ENCODE results near the gene AMPD3. TPM values are rescaled to one million over a fixed set of nuclear protein-coding genes. Genes with fewer than 3 reads are reported as not detected.
A peak's percentile ranks its signal among the peaks of the same experiment; 100 is the strongest.

Gene AMPD3
- total RNA-seq, 4 donors from 2014 or later, result 104 to 185 (median 112) TPM

DNA sequence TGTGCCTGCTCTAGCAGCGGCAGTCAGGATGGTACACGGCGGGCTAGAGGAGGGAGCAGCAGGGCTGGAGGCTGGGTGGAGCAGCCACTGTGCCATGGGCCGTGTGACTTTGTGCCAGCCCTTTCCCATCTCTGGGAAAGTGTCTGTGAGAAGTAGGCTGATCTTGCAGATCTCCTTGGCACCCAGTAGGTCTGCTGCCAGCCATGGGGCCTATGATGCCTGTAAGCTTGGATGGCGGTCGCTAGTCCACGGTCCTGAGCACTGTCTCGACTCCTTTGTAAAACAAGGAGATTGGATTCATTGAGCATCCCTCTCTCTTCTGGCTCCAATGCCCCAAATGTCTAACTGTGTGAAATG, 22.6 kb downstream of the AMPD3 start:
- Histone ChIP-seq H3K36me3 (peaks cover 0 to 70% of the 10 kb centered on the region in 2 donors), H3K4me3 (no peak overlapping the region), H3K27ac (peak overlapping the region in 3 of 4 donors; percentile 51 to 63 (median 61)), H3K4me1 (peaks cover 13 to 58% of the 10 kb centered on the region in 2 donors), H3K27me3 (no peaks in the 10 kb centered on the region), H3K9me3 (no peaks in the 10 kb centered on the region)
- TF ChIP-seq, protein P1, sequence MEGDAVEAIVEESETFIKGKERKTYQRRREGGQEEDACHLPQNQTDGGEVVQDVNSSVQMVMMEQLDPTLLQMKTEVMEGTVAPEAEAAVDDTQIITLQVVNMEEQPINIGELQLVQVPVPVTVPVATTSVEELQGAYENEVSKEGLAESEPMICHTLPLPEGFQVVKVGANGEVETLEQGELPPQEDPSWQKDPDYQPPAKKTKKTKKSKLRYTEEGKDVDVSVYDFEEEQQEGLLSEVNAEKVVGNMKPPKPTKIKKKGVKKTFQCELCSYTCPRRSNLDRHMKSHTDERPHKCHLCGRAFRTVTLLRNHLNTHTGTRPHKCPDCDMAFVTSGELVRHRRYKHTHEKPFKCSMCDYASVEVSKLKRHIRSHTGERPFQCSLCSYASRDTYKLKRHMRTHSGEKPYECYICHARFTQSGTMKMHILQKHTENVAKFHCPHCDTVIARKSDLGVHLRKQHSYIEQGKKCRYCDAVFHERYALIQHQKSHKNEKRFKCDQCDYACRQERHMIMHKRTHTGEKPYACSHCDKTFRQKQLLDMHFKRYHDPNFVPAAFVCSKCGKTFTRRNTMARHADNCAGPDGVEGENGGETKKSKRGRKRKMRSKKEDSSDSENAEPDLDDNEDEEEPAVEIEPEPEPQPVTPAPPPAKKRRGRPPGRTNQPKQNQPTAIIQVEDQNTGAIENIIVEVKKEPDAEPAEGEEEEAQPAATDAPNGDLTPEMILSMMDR (IDR thresholded peaks at IDR 0.05 in 4 of 5, conservative IDR thresholded peaks at IDR 0.05 in 1 of 5), result no peak
- TF ChIP-seq POLR2A (IDR thresholded peaks at IDR 0.05), result no peak
- intact Hi-C loops (cut with DNase I; ENCODE audit: low total_unique reads), result no loop called here
- in situ Hi-C loops (cut with MboI; ENCODE audit: low sequenced_read_pairs in 4 of 4), result no loop called here
- ATAC-seq (no peak), DNase-seq (peak in 1 of 2 donors; percentile 11)

DNA sequence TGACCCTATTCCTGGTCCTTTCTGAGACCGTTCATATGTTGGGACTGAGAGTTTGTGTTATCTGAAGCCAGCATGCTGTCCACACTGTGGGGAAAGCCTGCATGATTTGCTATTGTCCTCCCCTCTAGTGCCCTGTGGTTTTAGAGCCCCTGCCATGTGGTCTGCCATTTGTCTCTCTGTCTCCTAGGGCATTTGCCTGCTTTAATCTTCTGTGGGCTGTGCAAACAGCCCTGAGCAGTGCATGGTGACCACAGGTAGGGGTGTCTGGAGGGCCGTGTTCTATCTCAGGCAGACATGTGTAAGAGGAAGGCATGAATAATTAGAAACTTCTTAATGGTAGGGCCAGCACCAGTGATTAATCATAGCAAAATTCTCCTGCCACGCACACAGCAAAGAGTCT, 23.0 kb downstream of the AMPD3 start:
- Histone ChIP-seq H3K27me3 (no peaks in the 10 kb centered on the region), H3K9me3 (no peaks in the 10 kb centered on the region), H3K27ac (peak overlapping the region; percentile 51 to 63 (median 58)), H3K4me1 (peaks cover 13 to 54% of the 10 kb centered on the region in 2 donors), H3K4me3 (no peak overlapping the region), H3K36me3 (peaks cover 0 to 70% of the 10 kb centered on the region in 2 donors)
- in situ Hi-C loops (cut with MboI; ENCODE audit: low sequenced_read_pairs in 4 of 4), result no loop called here
- intact Hi-C loops (cut with DNase I; ENCODE audit: low total_unique reads), result no loop called here
- DNase-seq, result no peak
- TF ChIP-seq POLR2A (IDR thresholded peaks at IDR 0.05), result no peak
- TF ChIP-seq, protein P1 (IDR thresholded peaks at IDR 0.05 in 4 of 5, conservative IDR thresholded peaks at IDR 0.05 in 1 of 5), result no peak
- ATAC-seq, result no peak

DNA sequence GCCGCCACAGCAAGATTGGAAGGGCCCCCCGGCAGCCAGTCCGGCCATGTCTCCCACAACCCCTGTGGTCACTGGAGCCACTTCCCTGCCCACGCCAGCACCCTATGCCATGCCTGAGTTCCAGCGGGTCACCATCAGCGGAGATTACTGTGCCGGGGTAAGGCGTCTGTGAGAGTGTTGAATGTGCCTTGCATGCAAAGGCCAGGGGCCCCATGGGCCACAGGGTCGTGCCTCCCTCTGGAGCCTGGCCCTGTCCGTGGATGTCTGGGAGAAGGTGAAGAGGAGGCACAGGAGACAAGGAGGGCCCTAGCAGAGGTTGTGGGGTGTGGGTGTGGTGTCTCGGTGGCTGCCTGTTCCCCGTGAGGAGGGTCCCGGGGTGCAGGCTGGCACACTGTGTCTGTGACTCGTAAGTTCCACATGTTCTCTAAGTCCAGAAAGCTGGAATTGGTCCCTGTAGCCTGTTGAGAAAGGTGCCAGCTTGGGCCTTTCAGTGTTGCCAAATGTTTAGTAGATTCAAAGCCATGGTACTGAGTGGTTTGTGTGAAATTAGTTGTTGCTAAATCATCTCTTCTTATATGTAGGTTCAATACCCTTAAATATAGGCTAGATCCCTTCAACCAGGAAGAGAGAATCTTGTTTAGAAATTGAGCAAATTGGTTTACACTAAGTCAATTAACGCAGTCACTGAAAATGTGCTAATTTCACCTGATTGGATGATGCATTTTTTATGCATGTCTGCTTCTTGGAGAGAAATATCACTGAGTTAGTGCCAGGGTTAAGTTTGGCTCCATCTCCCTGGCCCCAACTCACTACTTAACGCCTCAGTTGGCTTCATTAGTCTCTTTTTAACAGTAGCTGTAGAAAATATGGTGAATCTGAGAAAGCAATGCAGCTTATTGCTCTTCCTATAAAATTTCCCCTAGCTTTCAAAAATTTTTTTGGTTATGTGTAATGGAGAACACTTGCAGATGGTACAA, 23.8 kb downstream of the AMPD3 start:
- ATAC-seq, result no peak
- Histone ChIP-seq H3K36me3 (peaks cover 0 to 72% of the 10 kb centered on the region in 2 donors), H3K4me1 (peaks cover 13 to 46% of the 10 kb centered on the region in 2 donors), H3K27me3 (no peaks in the 10 kb centered on the region), H3K4me3 (no peak overlapping the region), H3K9me3 (no peaks in the 10 kb centered on the region), H3K27ac (peak overlapping the region; percentile 51 to 63 (median 58))
- no peak for TF ChIP-seq POLR2A (IDR thresholded peaks at IDR 0.05)
- TF ChIP-seq, protein P1 (IDR thresholded peaks at IDR 0.05 in 4 of 5, conservative IDR thresholded peaks at IDR 0.05 in 1 of 5), result no peak
- intact Hi-C loops (cut with DNase I; ENCODE audit: low total_unique reads), result no loop called here
- in situ Hi-C loops (cut with MboI; ENCODE audit: low sequenced_read_pairs in 4 of 4), result no loop called here
- DNase-seq, result peak in 1 of 2 donors; percentile 9

DNA sequence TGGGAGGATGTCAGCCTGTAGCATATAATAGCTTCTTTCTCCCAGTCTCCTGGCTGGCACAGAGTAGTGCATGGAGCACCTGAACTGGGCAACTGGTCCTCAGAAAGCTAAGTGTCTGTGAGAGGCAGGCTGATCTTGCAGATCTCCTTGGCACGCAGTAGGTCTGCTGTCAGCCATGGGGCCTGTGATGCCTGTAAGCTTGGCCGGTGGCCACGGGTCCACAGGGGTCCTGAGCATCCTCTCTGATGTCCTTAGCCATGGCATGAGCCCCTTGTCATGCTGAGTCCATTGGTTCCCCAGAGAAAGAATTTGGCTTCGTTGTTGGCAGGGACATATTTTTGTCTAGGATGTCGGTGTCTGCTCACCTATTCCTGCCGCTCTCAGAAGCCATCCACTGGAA, 25.0 kb downstream of the AMPD3 start:
- Histone ChIP-seq H3K4me1 (peaks cover 13 to 42% of the 10 kb centered on the region in 2 donors), H3K36me3 (peaks cover 0 to 76% of the 10 kb centered on the region in 2 donors), H3K27ac (peak overlapping the region in 1 of 4 donors; percentile 27), H3K27me3 (no peaks in the 10 kb centered on the region), H3K9me3 (no peaks in the 10 kb centered on the region), H3K4me3 (no peak overlapping the region)
- TF ChIP-seq POLR2A (IDR thresholded peaks at IDR 0.05), result no peak
- TF ChIP-seq, protein P1 (IDR thresholded peaks at IDR 0.05 in 4 of 5, conservative IDR thresholded peaks at IDR 0.05 in 1 of 5), result no peak
- intact Hi-C loops (cut with DNase I; ENCODE audit: low total_unique reads) (no loop called here), in situ Hi-C loops (cut with MboI; ENCODE audit: low sequenced_read_pairs in 4 of 4) (no loop called here)
- ATAC-seq (no peak), DNase-seq (no peak)
